Lower lobe of right lung (tissue), 2 donors: ENCODE results near the gene OSBPL8. TPM values are rescaled to one million over a fixed set of nuclear protein-coding genes. Genes with fewer than 3 reads are reported as not detected.
A peak's percentile ranks its signal among the peaks of the same experiment; 100 is the strongest.

Source experiments
- ATAC-seq, 2 donors: fragments of 200-7000 bp; cut with Tn5 transposase; one replicate each; pipeline ENCODE4 v1.9.1; 2020 to 2022; ENCODE audit warnings: mild to moderate bottlenecking in 2 of 2, moderate library complexity in 2 of 2
- DNase-seq: peaks from one replicate; pipeline ENCODE4 v3.0.0-alpha.2; 2020
- H3K27ac ChIP-seq: fragments of 200-600 bp; one replicate; pipeline ENCODE4 v1.8.0; 2022
- H3K27me3 ChIP-seq: fragments of 200-600 bp; one replicate; pipeline ENCODE4 v1.8.0; 2022; ENCODE audit warnings: low read depth
- H3K36me3 ChIP-seq: fragments of 200-600 bp; one replicate; pipeline ENCODE4 v1.8.0; 2022; ENCODE audit warnings: mild to moderate bottlenecking
- H3K4me1 ChIP-seq: fragments of 200-600 bp; one replicate; pipeline ENCODE4 v1.8.0; 2022
- H3K4me3 ChIP-seq: fragments of 200-600 bp; one replicate; pipeline ENCODE4 v1.8.0; 2022; ENCODE audit warnings: mild to moderate bottlenecking
- H3K9me3 ChIP-seq: fragments of 200-600 bp; one replicate; pipeline ENCODE4 v1.8.0; 2022
- CTCF ChIP-seq: fragments of 200-600 bp; IDR thresholded peaks from one replicate; pipeline ENCODE4 v1.8.0; 2022; ENCODE audit warnings: antibody characterized with exemption, mild to moderate bottlenecking
- intact Hi-C: fragments of 100-400 bp; cut with DNase I; formaldehyde crosslinking; loops from one replicate; pipeline ENCODE4 v1.11.0; 2022
- total RNA-seq: library from RNA; stranded (reverse); fragmentation: NEBNext Ultra II Directional; extraction: Animal tissue kit (Norgen Biotek cat#: 25700); gene quantifications from one replicate; pipeline ENCODE4 v1.2.1, GENCODE V29; 2021
- donor health status: DM: no; HTN: yes; CAD: no; lungs with severe emphysema.

Gene OSBPL8
- total RNA-seq, 1 donor from 2014 or later = 82.7 TPM

- no peak for TF ChIP-seq CTCF
Observed at GRCh38 chr12:76555231-76555767, 4.3 kb downstream of the OSBPL8 start.

GRCh38 chr12:76554405-76555230, 5.0 kb downstream of the OSBPL8 start:
- Histone ChIP-seq H3K4me3 (no peak overlapping the region), H3K27ac (no peak overlapping the region), H3K36me3 (no peaks in the 10 kb centered on the region), H3K4me1 (peaks cover 48% of the 10 kb centered on the region), H3K27me3 (no peaks in the 10 kb centered on the region), H3K9me3 (no peaks in the 10 kb centered on the region)
- no peak for TF ChIP-seq CTCF
- DNase-seq (no peak), ATAC-seq (no peak)
- intact Hi-C loops = no loop called here

More at GRCh38 chr12:76555231-76555767, 4.3 kb downstream of the OSBPL8 start:
- H3K27ac ChIP-seq = no peak overlapping the region
- intact Hi-C loops = no loop called here
- DNase-seq = no peak
- no peak overlapping the region for H3K4me3 ChIP-seq
- ATAC-seq = no peak
- no peaks in the 10 kb centered on the region for H3K9me3 ChIP-seq
- peaks cover 48% of the 10 kb centered on the region for H3K4me1 ChIP-seq
- no peaks in the 10 kb centered on the region for H3K27me3 ChIP-seq
- no peaks in the 10 kb centered on the region for H3K36me3 ChIP-seq

GRCh38 chr12:76552343-76552938, 7.1 kb downstream of the OSBPL8 start:
- intact Hi-C loops = no loop called here
- Histone ChIP-seq H3K4me3 (no peak overlapping the region), H3K27ac (no peak overlapping the region), H3K4me1 (peaks cover 50% of the 10 kb centered on the region), H3K9me3 (no peaks in the 10 kb centered on the region), H3K36me3 (no peaks in the 10 kb centered on the region), H3K27me3 (no peaks in the 10 kb centered on the region)
- TF ChIP-seq CTCF = no peak
- ATAC-seq (peak in 1 of 2 donors; percentile 11), DNase-seq (no peak)

GRCh38 chr12:76551482-76551888, 8.1 kb downstream of the OSBPL8 start:
- H3K4me3 ChIP-seq = no peak overlapping the region
- no peak for TF ChIP-seq CTCF
- H3K4me1 ChIP-seq = peaks cover 41% of the 10 kb centered on the region
- DNase-seq (no peak), ATAC-seq (no peak)
- no peaks in the 10 kb centered on the region for H3K36me3 ChIP-seq
- H3K27ac ChIP-seq = no peak overlapping the region
- no peaks in the 10 kb centered on the region for H3K9me3 ChIP-seq
- no peaks in the 10 kb centered on the region for H3K27me3 ChIP-seq
- intact Hi-C loops = no loop called here

GRCh38 chr12:76549131-76549530, 10.4 kb downstream of the OSBPL8 start:
- Histone ChIP-seq H3K27ac (no peak overlapping the region), H3K9me3 (no peaks in the 10 kb centered on the region), H3K27me3 (no peaks in the 10 kb centered on the region), H3K4me1 (peaks cover 26% of the 10 kb centered on the region), H3K36me3 (no peaks in the 10 kb centered on the region), H3K4me3 (no peak overlapping the region)
- TF ChIP-seq CTCF = no peak
- DNase-seq = no peak
- intact Hi-C loops = no loop called here
- no peak for ATAC-seq
